ENCODE measurements around the gene SMIM35.

The SMIM35 gene

DNA sequence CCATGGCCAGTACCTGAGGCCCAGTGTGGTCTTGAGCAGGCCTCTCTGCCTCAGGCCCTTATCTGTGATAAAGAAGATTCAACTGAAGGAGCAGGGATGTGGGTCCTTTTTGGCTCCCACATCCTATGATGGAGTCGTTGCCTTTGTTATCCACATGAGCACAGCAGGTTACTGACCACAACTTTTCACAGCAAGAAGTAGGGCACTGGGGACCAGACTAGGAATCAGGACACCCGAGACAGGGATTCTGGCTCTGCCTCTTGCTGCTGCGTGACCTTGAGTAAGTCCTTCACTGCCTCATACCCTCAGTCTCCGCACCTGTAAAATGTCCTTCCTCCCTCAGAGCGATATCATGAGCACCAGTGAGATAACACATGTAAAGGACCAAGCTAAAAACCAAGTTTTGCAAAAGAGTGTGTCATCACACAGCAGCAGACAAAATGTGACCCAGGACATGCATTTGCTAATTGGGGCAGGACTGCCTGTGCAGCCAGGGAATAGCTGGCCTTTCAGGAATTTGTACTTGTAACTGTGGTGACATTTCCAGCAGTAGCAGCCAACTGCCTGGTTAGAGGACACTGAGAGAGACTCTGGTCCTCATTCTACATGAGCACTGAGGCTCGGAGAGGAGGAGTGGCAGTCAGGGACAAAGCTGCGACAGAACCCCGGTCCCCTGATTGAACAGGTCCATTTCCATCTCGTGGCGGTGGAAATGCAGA is 13.2 kb upstream of the SMIM35 start:
- H3K27me3 Mint-ChIP-seq, result peaks cover 48% of the 10 kb centered on the region
- CTCF ChIA-PET, result no interaction called here
- no peaks in the 10 kb centered on the region for H3K36me3 Mint-ChIP-seq

DNA sequence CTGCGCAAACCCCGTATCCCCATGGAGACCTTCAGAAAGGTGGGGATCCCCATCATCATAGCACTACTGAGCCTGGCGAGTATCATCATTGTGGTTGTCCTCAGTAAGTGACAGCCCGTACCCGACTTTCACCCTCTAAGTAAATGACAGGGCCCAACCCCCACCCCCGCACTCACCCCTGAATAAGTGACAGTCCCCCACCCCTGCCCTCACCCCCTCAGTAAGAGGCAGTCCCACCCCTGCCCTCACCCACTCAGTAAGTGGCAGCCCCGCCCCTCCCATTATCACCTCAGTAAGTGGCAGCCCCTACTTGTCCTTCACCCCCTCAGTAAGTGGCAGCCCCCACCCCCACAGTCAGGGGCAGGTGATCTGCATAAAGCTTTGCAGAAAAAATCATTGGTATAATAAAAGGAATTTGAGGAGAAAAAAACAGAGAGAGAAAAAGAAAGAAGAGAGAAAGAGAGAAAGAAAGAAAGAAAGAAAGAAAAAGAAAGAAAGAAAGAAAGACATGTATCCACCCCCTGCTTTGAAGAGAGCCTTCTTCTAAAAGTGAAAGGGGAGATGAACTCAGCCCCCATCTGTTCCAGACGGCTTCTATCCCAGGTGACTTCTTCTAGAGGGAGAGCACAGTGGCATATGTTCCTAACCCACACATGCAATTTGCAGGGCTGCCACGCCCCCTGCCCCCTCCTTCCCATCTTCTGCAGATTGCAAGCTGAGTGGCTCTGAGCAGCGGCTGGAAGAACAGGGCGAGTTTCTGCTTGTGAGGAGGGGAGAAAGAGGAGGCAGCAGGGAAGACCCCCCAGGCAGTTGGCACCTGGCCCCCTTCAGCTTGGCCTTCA is 12.5 kb upstream of the SMIM35 start:
- no peaks in the 10 kb centered on the region for H3K36me3 Mint-ChIP-seq
- H3K27me3 Mint-ChIP-seq, result peaks cover 46% of the 10 kb centered on the region
- H3K27ac Mint-ChIP-seq, result no peak overlapping the region
- no peaks in the 10 kb centered on the region for H3K9me3 Mint-ChIP-seq
- DNase-seq, result no peak
- CTCF ChIA-PET, result interaction anchor here (1.3 kb wide), 1 partner anchor 19 kb away, joined by 3 read pairs; no protein-coding TSS in a partner anchor
- no peaks in the 10 kb centered on the region for H3K4me1 Mint-ChIP-seq
- no peak overlapping the region for H3K4me3 Mint-ChIP-seq

More for the DNA sequence above, 13.2 kb upstream of the SMIM35 start:
- DNase-seq, result no peak
- no peak overlapping the region for H3K27ac Mint-ChIP-seq
- H3K4me1 Mint-ChIP-seq, result no peaks in the 10 kb centered on the region
- H3K4me3 Mint-ChIP-seq, result no peak overlapping the region
- no peaks in the 10 kb centered on the region for H3K9me3 Mint-ChIP-seq

DNA sequence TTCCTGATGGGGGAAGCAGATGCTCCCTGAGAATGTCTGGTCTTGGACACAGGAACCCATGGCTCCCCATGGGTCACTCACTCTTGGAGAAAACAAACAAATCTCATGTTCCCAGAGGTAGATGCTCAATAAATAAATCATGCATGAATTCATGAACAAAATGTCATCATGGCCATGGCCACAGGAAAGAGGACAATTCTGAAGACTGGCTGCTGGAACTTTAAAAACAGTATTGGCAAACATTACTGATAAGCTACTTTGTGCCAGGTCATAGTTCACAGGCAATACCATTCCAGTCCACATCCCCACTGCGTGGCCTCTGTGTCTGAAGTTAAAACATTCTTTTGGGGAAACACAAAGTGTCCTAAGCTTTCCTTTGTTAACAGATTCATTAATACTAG is 9.2 kb upstream of the SMIM35 start:
- no peaks in the 10 kb centered on the region for H3K9me3 Mint-ChIP-seq
- CTCF ChIA-PET, result interaction anchor here (0.8 kb wide), 1 partner anchor 149 kb away, joined by 3 read pairs; no protein-coding TSS in a partner anchor
- peaks cover 50% of the 10 kb centered on the region for H3K27me3 Mint-ChIP-seq
- no peak for DNase-seq
- H3K4me3 Mint-ChIP-seq, result no peak overlapping the region
- H3K27ac Mint-ChIP-seq, result no peak overlapping the region
- H3K36me3 Mint-ChIP-seq, result no peaks in the 10 kb centered on the region
- H3K4me1 Mint-ChIP-seq, result no peaks in the 10 kb centered on the region

GRCh38 chr11:118095493-118095892 is 8.7 kb upstream of the SMIM35 start:
- H3K27me3 Mint-ChIP-seq, result peaks cover 49% of the 10 kb centered on the region
- no peak for DNase-seq
- no peaks in the 10 kb centered on the region for H3K9me3 Mint-ChIP-seq
- CTCF ChIA-PET, result interaction anchor here (0.8 kb wide), 1 partner anchor 148 kb away, joined by 3 read pairs; no protein-coding TSS in a partner anchor
- no peaks in the 10 kb centered on the region for H3K36me3 Mint-ChIP-seq
- no peak overlapping the region for H3K27ac Mint-ChIP-seq
- no peaks in the 10 kb centered on the region for H3K4me1 Mint-ChIP-seq
- no peak overlapping the region for H3K4me3 Mint-ChIP-seq

DNA sequence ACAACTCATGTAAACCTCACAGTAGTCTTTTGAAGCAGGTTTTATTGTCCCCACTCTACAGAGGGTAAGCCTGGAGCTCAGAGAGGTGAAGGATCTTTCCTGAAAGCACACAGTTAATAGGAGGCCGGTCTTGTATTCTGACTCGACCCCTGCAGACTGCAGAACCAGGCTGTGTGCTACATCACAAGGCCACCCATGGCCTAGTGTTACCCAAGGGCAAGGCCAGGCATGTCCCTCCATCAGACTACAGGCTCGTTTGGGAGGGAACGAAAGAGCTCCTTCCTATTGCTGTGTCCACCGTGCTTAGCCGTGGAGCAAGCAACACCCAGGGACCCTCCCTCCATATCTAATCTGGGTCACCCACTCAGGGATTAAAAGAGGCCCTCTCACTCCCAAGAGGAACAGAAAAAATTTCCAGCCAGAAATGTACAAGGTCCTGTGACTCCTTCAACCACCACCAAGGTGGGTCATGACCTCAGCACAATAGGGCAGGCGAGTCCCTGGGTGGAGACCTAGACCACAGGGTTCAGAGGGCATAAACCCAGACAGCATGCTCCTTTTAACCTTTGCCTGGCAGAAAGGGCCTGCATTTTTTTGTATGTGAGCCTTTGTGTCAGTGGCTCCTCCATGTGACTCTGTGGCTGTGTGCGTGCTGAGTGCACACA is 6.3 kb upstream of the SMIM35 start:
- H3K27ac Mint-ChIP-seq, result no peak overlapping the region
- CTCF ChIA-PET, result no interaction called here
- H3K4me3 Mint-ChIP-seq, result no peak overlapping the region
- no peak for DNase-seq
- H3K36me3 Mint-ChIP-seq, result peaks cover 1% of the 10 kb centered on the region
- no peaks in the 10 kb centered on the region for H3K4me1 Mint-ChIP-seq
- H3K9me3 Mint-ChIP-seq, result peaks cover 13% of the 10 kb centered on the region
- H3K27me3 Mint-ChIP-seq, result peaks cover 44% of the 10 kb centered on the region

- H3K27ac Mint-ChIP-seq, result no peak overlapping the region
- no peak for DNase-seq
- peaks cover 1% of the 10 kb centered on the region for H3K36me3 Mint-ChIP-seq
- no peak overlapping the region for H3K4me3 Mint-ChIP-seq
- CTCF ChIA-PET, result no interaction called here
- no peaks in the 10 kb centered on the region for H3K4me1 Mint-ChIP-seq
- H3K9me3 Mint-ChIP-seq, result peaks cover 25% of the 10 kb centered on the region
- H3K27me3 Mint-ChIP-seq, result peaks cover 45% of the 10 kb centered on the region
These were observed 4.9 kb upstream of the SMIM35 start for GRCh38 chr11:118091690-118092089.

GRCh38 chr11:118090545-118091162 is 3.9 kb upstream of the SMIM35 start:
- no peak for DNase-seq
- Mint-ChIP-seq H3K27me3 (peaks cover 40% of the 10 kb centered on the region), H3K27ac (no peak overlapping the region), H3K4me1 (no peaks in the 10 kb centered on the region), H3K36me3 (peaks cover 1% of the 10 kb centered on the region), H3K4me3 (no peak overlapping the region), H3K9me3 (peaks cover 33% of the 10 kb centered on the region)
- CTCF ChIA-PET, result interaction anchor here (0.5 kb wide), 1 partner anchor 215 kb away, joined by 3 read pairs; no protein-coding TSS in a partner anchor

GRCh38 chr11:118088531-118088930 is 1.8 kb upstream of the SMIM35 start:
- Mint-ChIP-seq H3K4me3 (no peak overlapping the region), H3K36me3 (peaks cover 1% of the 10 kb centered on the region), H3K9me3 (peaks cover 34% of the 10 kb centered on the region), H3K27ac (no peak overlapping the region), H3K27me3 (peaks cover 42% of the 10 kb centered on the region), H3K4me1 (no peaks in the 10 kb centered on the region)
- no peak for DNase-seq
- CTCF ChIA-PET, result interaction anchor here (0.7 kb wide), 1 partner anchor 244 kb away, joined by 4 read pairs; no protein-coding TSS in a partner anchor

DNA sequence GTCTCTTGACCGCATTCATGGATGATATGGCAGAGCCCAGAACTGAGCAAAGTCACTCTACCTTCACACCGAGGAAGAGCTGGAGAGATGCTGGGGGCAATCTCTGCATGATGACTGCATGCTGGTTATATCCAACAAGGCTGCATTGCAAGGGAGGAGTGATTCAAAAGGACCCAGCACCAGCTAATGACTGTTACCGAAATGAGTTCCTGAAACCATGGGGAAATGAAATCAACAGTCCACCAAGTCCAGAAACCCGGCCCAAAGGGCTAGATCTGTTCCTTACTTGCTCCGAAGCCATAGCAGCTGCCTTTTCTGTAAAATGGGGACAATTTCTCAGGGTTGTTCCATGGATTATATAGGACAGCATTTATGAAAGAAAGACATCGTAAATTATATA is 1.2 kb upstream of the SMIM35 start:
- Mint-ChIP-seq H3K9me3 (peaks cover 34% of the 10 kb centered on the region), H3K4me3 (no peak overlapping the region), H3K36me3 (peaks cover 1% of the 10 kb centered on the region), H3K27ac (no peak overlapping the region), H3K4me1 (no peaks in the 10 kb centered on the region), H3K27me3 (peaks cover 46% of the 10 kb centered on the region)
- CTCF ChIA-PET, result no interaction called here
- no peak for DNase-seq

DNA sequence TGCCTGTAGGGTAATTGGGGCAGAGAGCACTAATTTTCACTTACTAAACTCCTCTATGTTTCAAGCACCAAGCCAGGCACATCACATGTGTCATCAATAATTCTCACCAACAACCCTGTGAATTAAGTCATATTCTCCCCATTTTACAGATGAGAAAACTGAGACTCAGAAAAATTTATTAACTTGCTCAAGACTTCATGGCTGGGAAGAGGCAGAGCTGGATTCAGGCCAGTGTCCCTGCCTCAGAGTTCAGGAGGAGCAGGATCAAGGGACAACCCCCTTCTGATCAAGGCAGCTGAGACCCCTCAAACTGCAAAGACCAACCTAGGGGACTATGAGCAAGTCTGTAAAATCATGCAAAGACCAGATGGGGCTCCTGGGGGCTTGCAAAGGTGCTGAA is 2.1 kb downstream of the SMIM35 start:
- H3K27me3 Mint-ChIP-seq, result peaks cover 47% of the 10 kb centered on the region
- no peak overlapping the region for H3K27ac Mint-ChIP-seq
- DNase-seq, result no peak
- no peaks in the 10 kb centered on the region for H3K4me1 Mint-ChIP-seq
- peaks cover 1% of the 10 kb centered on the region for H3K36me3 Mint-ChIP-seq
- peaks cover 34% of the 10 kb centered on the region for H3K9me3 Mint-ChIP-seq
- no peak overlapping the region for H3K4me3 Mint-ChIP-seq
- CTCF ChIA-PET, result no interaction called here

DNA sequence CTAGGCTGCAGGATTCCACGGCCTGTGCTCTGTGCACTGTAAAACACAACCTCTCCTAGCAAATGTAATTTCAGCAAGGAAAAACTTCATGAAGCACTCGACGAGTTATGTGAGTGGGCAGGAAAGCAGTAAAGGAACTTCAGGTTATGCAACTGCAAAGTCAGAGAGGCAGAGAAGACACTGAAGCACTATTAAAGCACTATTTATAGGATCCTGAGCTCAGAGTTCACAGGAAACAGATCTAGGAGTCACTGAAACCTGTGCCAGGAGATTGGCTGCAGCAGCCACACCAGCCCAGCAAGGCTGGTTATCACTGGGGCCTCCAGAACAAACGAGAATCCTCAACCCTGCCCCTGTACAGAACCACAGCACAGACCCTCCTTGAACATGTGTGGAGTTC is 2.5 kb downstream of the SMIM35 start:
- Mint-ChIP-seq H3K27ac (no peak overlapping the region), H3K4me1 (no peaks in the 10 kb centered on the region), H3K4me3 (no peak overlapping the region), H3K9me3 (peaks cover 30% of the 10 kb centered on the region), H3K27me3 (peaks cover 51% of the 10 kb centered on the region), H3K36me3 (no peaks in the 10 kb centered on the region)
- CTCF ChIA-PET, result no interaction called here
- no peak for DNase-seq

- no peak for DNase-seq
- H3K36me3 Mint-ChIP-seq, result no peaks in the 10 kb centered on the region
- H3K27ac Mint-ChIP-seq, result no peak overlapping the region
- H3K9me3 Mint-ChIP-seq, result peaks cover 20% of the 10 kb centered on the region
- H3K4me1 Mint-ChIP-seq, result no peaks in the 10 kb centered on the region
- CTCF ChIA-PET, result no interaction called here
- H3K4me3 Mint-ChIP-seq, result no peak overlapping the region
- peaks cover 52% of the 10 kb centered on the region for H3K27me3 Mint-ChIP-seq
These were observed 3.7 kb downstream of the SMIM35 start for GRCh38 chr11:118082880-118083552.

- Mint-ChIP-seq H3K27me3 (peaks cover 61% of the 10 kb centered on the region), H3K36me3 (no peaks in the 10 kb centered on the region), H3K9me3 (peaks cover 5% of the 10 kb centered on the region), H3K4me1 (no peaks in the 10 kb centered on the region), H3K4me3 (no peak overlapping the region), H3K27ac (peak overlapping the region; percentile 34)
- CTCF ChIA-PET, result no interaction called here
- no peak for DNase-seq
These were observed 5.4 kb downstream of the SMIM35 start for GRCh38 chr11:118081241-118081958.
